Amniotic epithelial cell (primary cell): ENCODE measurements around the gene DIP2C.
"Not testable (repeated sequence)": the region's sequence is repeated elsewhere in the genome, so short reads cannot be mapped to it uniquely, and the experiment has no call there.

Source experiments
- DNase-seq: peaks from one replicate; pipeline ENCODE4 v3.0.0-alpha.2; 2010; ENCODE audit warnings: low read depth

Gene DIP2C, protein sequence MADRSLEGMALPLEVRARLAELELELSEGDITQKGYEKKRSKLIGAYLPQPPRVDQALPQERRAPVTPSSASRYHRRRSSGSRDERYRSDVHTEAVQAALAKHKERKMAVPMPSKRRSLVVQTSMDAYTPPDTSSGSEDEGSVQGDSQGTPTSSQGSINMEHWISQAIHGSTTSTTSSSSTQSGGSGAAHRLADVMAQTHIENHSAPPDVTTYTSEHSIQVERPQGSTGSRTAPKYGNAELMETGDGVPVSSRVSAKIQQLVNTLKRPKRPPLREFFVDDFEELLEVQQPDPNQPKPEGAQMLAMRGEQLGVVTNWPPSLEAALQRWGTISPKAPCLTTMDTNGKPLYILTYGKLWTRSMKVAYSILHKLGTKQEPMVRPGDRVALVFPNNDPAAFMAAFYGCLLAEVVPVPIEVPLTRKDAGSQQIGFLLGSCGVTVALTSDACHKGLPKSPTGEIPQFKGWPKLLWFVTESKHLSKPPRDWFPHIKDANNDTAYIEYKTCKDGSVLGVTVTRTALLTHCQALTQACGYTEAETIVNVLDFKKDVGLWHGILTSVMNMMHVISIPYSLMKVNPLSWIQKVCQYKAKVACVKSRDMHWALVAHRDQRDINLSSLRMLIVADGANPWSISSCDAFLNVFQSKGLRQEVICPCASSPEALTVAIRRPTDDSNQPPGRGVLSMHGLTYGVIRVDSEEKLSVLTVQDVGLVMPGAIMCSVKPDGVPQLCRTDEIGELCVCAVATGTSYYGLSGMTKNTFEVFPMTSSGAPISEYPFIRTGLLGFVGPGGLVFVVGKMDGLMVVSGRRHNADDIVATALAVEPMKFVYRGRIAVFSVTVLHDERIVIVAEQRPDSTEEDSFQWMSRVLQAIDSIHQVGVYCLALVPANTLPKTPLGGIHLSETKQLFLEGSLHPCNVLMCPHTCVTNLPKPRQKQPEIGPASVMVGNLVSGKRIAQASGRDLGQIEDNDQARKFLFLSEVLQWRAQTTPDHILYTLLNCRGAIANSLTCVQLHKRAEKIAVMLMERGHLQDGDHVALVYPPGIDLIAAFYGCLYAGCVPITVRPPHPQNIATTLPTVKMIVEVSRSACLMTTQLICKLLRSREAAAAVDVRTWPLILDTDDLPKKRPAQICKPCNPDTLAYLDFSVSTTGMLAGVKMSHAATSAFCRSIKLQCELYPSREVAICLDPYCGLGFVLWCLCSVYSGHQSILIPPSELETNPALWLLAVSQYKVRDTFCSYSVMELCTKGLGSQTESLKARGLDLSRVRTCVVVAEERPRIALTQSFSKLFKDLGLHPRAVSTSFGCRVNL (N-terminal part only)

DNA sequence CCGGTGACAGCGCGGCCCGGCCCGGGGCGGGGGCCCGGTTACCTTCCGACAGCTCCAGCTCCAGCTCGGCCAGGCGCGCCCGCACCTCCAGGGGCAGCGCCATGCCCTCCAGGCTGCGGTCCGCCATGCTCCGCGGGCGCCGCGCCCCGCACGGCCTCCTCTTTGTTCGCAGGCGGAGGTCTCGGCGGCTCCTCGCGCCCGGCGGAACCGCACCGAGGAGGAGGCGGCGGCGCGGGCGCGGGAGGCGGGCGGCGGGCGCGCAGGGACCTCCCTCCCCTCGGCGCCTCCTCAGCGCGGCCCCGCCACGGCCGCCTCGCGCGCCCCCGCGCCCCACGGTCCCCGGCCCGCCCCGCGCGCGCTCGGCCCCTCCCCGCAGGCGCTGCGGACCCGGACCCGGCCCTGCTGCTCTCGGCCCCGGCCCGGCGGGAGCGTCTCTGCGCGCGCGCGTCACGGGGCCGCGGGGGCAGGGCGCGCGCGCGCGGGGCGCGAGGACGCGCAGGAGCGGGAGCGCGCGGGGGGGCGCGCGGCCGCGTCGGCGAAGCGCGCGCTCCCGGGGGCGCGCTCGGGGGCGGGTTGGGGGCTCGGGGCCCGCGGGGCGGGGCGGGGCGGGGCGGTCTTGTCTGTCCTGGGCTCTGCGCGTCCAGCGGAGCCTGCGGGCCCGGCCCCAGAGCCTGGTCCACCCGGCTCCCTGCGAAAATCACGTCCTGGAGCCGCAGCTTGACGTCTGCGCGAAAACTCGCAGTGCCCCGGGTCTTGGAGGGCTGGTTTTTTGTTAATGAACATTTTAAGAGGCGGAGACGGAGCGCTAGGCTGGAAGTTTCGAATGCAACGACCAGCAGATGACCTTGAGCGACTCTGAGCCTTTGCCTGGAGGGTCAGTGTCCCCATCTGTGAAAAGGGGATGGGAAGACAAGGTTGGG lies at the start of gene DIP2C:
Gene DIP2C (minus strand): TSS at position 217 of the 920 bp plus-strand sequence. CDS start 90 bp downstream, at position 127.
- peak; percentile 66 for DNase-seq

DNA sequence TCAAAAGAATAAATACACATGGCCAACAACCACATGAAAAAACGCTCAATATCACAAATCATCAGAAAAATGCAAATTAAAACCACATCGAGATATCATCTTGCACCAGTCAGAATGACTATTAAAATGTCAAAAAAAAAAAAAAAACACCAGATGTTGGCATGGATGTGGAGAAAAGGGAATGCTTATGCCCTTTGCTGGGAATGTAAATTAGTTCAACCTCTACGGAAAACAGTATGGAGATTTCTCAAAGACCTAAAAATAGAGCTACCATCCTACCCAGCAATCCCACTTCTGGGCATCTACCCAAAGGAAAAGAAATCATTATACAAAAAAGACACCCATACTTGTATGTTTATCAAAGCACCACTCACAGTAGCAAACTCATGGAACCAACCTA lies 45.0 kb upstream of the DIP2C start:
- DNase-seq, result no peak

DNA sequence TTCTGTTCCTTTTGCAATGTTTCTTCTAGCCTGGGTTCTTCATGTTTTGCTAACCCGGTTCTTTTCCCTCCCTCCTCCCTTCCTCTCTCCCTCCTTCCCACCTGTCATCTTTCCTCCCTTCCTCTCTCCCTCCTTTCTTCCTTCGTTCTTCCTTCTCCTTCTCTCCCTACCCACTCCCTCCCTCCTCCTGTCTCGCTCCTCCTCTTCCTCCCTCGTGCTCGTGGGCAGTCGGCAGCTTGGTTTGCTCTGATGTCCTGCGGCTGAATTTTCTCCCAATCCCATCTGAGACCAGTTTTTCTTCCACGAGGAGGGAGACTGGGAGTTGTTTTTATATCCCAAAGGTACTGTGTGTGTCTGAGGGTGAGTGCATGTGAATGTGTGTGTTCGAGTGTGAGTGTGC lies 43.6 kb upstream of the DIP2C start:
- no peak for DNase-seq

- DNase-seq, result no peak
These were observed 39.7 kb upstream of the DIP2C start for GRCh38 chr10:729213-729612.

DNA sequence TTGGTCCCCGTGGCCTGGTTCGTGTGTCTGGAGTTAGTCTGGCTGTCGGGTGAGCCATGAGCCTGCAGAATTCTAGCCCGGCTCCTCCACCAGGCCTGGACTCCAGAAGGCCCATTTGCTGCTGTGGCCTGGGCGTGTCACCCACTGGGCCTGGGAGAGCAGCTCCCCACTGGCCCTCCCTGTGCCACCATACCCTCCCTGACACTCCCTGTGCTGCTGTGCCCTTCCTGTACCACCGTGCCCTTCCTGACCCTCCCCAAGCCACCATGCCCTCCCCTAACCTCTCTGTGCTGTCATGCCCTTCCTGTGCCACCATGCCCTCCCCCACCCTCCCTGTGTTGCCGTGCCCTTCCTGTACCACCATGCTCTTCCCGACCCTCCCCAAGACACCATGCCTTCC lies 39.1 kb upstream of the DIP2C start:
- DNase-seq, result no peak

- no peak for DNase-seq
These were observed 37.8 kb upstream of the DIP2C start for GRCh38 chr10:727162-727790.

DNA sequence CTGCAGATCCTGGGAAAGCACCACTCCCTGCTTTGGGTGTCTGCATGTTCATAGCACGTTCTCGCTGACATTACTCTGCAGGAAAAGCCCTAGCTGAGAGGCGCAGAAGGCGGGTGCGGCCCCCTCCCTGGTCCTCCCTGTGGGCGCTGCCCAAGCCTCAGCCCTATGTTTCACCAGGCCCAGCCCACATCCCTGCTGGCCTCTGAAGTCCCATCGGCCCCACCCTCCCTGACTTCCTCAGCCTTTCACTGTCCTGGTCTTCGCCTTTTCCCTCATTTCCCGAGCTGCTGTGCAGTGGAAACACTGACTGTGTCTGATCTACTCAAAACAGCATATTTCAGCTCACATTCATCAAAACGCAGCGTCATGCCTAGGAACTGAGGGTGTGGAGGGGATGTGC lies 36.3 kb upstream of the DIP2C start:
- no peak for DNase-seq

GRCh38 chr10:725302-725701 lies 35.8 kb upstream of the DIP2C start:
- DNase-seq, result no peak

GRCh38 chr10:723973-724372 lies 34.5 kb upstream of the DIP2C start:
- no peak for DNase-seq

DNA sequence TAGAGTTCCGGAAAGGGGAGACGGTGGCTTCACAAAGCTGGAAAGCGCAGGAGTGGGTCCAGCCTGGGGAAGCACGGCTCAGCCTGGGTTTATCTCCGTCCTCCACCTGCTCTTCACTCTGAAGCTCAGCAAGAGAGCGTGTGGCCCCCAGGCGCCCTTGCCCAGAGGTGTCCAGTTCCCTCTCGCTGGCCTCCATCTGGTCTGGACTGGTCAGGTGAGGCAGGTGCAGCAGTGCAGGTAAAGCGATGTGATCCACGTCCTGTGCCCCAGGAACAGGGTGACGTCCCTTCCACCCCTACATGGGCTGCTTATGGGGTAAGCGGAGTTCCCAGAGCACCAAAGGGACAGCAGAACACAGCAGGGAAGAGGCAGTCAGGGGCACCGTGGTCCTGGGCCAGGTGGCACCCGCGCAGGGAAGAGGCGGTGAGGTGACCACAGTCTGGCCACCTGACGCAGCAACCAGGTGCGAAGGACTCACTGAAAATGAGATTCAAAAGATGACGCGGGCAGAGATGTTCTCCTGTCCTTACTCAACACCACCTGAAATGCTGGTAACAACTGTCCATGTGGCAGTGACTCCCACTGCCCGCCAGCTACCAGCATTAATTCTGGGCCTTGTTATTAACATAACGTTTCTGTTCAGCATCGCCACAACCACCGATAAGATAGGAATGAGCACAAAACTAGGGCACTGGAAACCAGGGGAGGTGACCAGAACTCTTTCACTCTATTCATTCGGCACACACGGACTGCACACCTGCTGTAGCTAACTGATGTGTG lies 33.0 kb upstream of the DIP2C start:
- no peak for DNase-seq

DNA sequence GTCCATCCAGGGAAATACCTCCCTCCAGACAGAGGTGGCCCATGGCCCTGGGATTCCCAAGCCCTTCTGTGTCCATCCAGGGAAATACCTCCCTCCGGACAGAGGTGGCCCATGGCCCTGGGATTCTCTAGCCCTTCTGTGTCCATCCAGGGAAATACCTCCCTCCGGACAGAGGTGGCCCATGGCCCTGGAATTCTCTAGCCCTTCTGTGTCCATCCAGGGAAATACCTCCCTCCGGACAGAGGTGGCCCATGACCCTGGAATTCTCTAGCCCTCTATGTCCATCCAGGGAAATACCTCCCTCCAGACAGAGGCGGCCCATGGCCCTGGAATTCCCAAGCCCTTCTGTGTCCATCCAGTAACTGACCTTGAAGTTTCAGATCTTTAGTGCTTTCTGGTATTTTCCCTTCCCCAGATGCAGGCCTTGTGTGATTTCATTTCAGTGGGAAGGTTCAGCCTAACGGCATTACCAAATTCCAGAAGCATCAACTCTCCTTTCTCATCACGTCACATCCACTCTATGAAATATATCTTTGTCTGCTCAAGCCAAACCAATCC lies 28.8 kb upstream of the DIP2C start:
- no peak for DNase-seq

GRCh38 chr10:717458-717857 lies 28.0 kb upstream of the DIP2C start:
- DNase-seq, result no peak

GRCh38 chr10:716821-717220 lies 27.4 kb upstream of the DIP2C start:
- no peak for DNase-seq

DNA sequence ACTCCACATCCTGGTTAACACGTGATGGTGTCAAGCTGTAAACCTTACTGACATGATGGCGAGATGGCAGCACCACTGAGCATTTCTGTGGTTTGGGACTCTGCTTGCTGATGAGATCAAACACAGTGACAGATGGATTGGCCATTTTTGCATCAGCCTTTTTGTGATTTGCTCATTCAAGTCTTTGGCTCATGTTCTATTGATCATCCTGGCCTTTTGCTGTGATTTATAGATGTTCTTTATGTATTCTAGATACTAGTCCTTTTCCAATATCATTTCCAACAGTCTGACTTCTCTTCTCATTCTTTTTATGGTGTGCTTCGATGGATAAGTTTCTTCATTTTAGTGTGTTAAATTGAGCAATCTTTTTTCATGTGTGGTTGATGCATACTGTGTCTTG lies 24.7 kb upstream of the DIP2C start:
- DNase-seq, result no peak

- DNase-seq, result peak; percentile 22
These were observed 23.1 kb upstream of the DIP2C start for GRCh38 chr10:712575-712974.

- peak; percentile 22 for DNase-seq
These were observed 22.6 kb upstream of the DIP2C start for GRCh38 chr10:712089-712488.

DNA sequence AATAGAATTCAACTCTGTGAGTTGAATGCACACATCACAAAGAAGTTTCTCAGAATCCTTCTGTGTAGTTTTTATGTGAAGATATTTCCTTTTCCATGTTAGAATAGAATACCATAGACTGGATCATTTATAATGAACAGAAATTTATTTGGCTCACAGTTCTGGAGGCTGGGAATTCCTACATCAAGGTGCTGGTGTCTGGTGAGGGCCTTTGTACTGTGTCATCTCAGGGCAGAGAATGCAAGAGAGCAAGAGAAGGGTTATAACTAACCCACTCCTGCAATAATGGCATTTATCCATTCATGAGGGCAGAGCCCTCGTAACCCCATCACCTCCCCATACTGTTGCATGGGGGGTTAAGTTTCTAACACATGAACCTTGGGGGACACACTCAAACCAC lies 18.4 kb upstream of the DIP2C start:
- no peak for DNase-seq

- DNase-seq, result no peak
These were observed 18.0 kb upstream of the DIP2C start for GRCh38 chr10:707456-707855.

DNA sequence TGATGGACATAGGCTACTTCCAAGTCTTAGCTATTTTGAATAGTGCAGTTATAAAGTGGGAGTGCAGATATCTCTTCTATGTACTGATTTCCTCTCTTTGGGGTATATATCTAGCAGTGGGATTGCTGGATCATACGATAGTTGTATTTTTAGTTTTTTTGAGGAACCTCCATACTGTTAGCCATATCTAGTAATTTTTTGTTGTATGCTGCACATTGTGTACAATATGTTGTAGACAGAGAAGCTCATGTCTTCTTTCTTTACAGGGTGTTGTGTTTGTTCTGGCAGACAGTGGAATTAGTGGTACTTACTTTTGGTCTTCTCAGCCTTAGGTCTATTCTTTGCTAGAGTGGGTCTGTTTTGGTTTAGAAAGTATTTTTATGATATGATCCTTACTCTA lies 13.7 kb upstream of the DIP2C start:
- DNase-seq, result no peak

GRCh38 chr10:700183-700582 lies 10.7 kb upstream of the DIP2C start:
- DNase-seq, result not testable (repeated sequence)
